Activated CD8-positive, alpha-beta memory T cell treated with anti-CD3 and anti-CD28 coated beads for 48 hours (primary cell): ENCODE results near the gene SLN.
A peak's percentile ranks its signal among the peaks of the same experiment; 100 is the strongest.

Experiments
- DNase-seq, 3 experiments: peaks; one replicate each; pipeline ENCODE4 v3.0.0-alpha.2; 2020; ENCODE audit warnings: low read depth in 2 of 3, low spot score in 2 of 3

The SLN gene

GRCh38 chr11:107719557-107720302 is 7.9 kb upstream of the SLN start:
- DNase-seq: no peak

- DNase-seq: no peak
Measured at GRCh38 chr11:107719073-107719472, 7.2 kb upstream of the SLN start.

GRCh38 chr11:107716884-107717532 is 5.2 kb upstream of the SLN start:
- no peak for DNase-seq

GRCh38 chr11:107713009-107713408 is 1.2 kb upstream of the SLN start:
- no peak for DNase-seq

- no peak for DNase-seq
Measured at GRCh38 chr11:107710301-107710700, 1.6 kb downstream of the SLN start.

- DNase-seq: no peak
Measured at GRCh38 chr11:107708792-107709191, 3.1 kb downstream of the SLN start.

GRCh38 chr11:107707807-107708206 is 4.0 kb downstream of the SLN start:
- DNase-seq: no peak

- DNase-seq: no peak
Measured at GRCh38 chr11:107707215-107707671, 4.6 kb downstream of the SLN start.

GRCh38 chr11:107706531-107706930 is 5.3 kb downstream of the SLN start:
- no peak for DNase-seq

GRCh38 chr11:107705027-107705426 is 6.8 kb downstream of the SLN start:
- no peak for DNase-seq

- no peak for DNase-seq
Measured at GRCh38 chr11:107704451-107704850, 7.4 kb downstream of the SLN start.

- DNase-seq: no peak
Measured at GRCh38 chr11:107702723-107703122, 9.1 kb downstream of the SLN start.

GRCh38 chr11:107702109-107702660 is 9.7 kb downstream of the SLN start:
- DNase-seq: no peak

- DNase-seq: no peak
Measured at GRCh38 chr11:107699371-107700285, 12.2 kb downstream of the SLN start.

GRCh38 chr11:107697291-107697690 is 14.6 kb downstream of the SLN start:
- DNase-seq: no peak

- no peak for DNase-seq
Measured at GRCh38 chr11:107696140-107696539, 15.7 kb downstream of the SLN start.

- DNase-seq: no peak
Measured at GRCh38 chr11:107695446-107695845, 16.4 kb downstream of the SLN start.

- DNase-seq: no peak
Measured at GRCh38 chr11:107691000-107691750, 20.7 kb downstream of the SLN start.

- peak; percentile 4 to 29 (median 12) for DNase-seq
Measured at GRCh38 chr11:107689317-107690202, 22.3 kb downstream of the SLN start.
